Vagina (tissue), 2 donors: ENCODE data around the gene TAF1B. TPM values are rescaled to one million over a fixed set of nuclear protein-coding genes. Genes with fewer than 3 reads are reported as not detected.
A peak's percentile ranks its signal among the peaks of the same experiment; 100 is the strongest.

Experiments
- DNase-seq, 2 donors: peaks; one replicate each; pipeline ENCODE4 v3.0.0-alpha.2; 2017; ENCODE audit errors: extremely low spot score in 2 of 2
- H3K27ac ChIP-seq: fragments of 200-600 bp; sonication (generic); one replicate; pipeline ENCODE4 v1.5.1; 2019
- H3K27me3 ChIP-seq: fragments of 200-600 bp; sonication (generic); one replicate; pipeline ENCODE4 v1.5.1; 2019
- H3K36me3 ChIP-seq, 2 donors: fragments of 200-600 bp; sonication (generic); one replicate each; pipeline ENCODE4 v1.5.1; 2017 to 2019
- H3K4me1 ChIP-seq: fragments of 200-600 bp; sonication (generic); one replicate; pipeline ENCODE4 v1.5.1; 2019
- H3K4me3 ChIP-seq, 2 donors: fragments of 200-600 bp; sonication (generic); 1 replicate in 1 of 2; 2 replicates in 1 of 2; pipeline ENCODE4 v1.5.1; 2016 to 2019
- H3K9me3 ChIP-seq: fragments of 200-600 bp; sonication (generic); one replicate; pipeline ENCODE4 v1.5.1; 2019
- POLR2A ChIP-seq, 2 donors: fragments of 450-650 bp; IDR thresholded peaks; one replicate each; pipeline ENCODE4 v1.6.1; 2017; ENCODE audit warnings: antibody characterized with exemption in 2 of 2, mild to moderate bottlenecking in 2 of 2, moderate library complexity in 2 of 2
- POLR2AphosphoS5 ChIP-seq, 2 donors: sonication (generic); formaldehyde crosslinking; IDR thresholded peaks; one replicate each; pipeline ENCODE4 v1.9.0; 2017; ENCODE audit warnings: antibody characterized with exemption in 2 of 2, mild to moderate bottlenecking in 2 of 2, low read depth in 1 of 2; ENCODE audit not compliant: insufficient read depth in 1 of 2
- intact Hi-C: fragments of 100-400 bp; cut with DNase I; formaldehyde crosslinking; loops from one replicate; pipeline ENCODE4 v1.15.1; 2023
- total RNA-seq: library from RNA; depleted of rRNA; stranded (reverse); fragments of >200 nt; gene quantifications from one replicate; pipeline ENCODE4 v1.2.3, GENCODE V29; 2016
- TF ChIP-seq, protein P1 (sequence below), 3 experiments: fragments of 450-650 bp in 2 of 3; fragments of 200-600 bp in 1 of 3; sonication (generic) in 1 of 3; IDR thresholded peaks; one replicate each; pipeline ENCODE4 v1.5.1; 2017 to 2019; ENCODE audit warnings: antibody characterized with exemption in 3 of 3, mild to moderate bottlenecking in 2 of 3, moderate library complexity in 2 of 3

The TAF1B gene
- total RNA-seq, 1 donor from 2014 or later, result 20.1 TPM

GRCh38 chr2:9811216-9811615, 32.1 kb upstream of the TAF1B start:
- intact Hi-C loops, result loop anchor here (5.0 kb wide), 1 partner anchor 236 kb away; no protein-coding TSS in a partner anchor
- no peaks in the 10 kb centered on the region for H3K36me3 ChIP-seq
- TF ChIP-seq POLR2A (IDR thresholded peaks at IDR 0.05) (no peak), POLR2AphosphoS5 (IDR thresholded peaks at IDR 0.05; ENCODE audit: insufficient read depth in 1 of 2, low read depth in 1 of 2) (no peak)
- TF ChIP-seq, protein P1, sequence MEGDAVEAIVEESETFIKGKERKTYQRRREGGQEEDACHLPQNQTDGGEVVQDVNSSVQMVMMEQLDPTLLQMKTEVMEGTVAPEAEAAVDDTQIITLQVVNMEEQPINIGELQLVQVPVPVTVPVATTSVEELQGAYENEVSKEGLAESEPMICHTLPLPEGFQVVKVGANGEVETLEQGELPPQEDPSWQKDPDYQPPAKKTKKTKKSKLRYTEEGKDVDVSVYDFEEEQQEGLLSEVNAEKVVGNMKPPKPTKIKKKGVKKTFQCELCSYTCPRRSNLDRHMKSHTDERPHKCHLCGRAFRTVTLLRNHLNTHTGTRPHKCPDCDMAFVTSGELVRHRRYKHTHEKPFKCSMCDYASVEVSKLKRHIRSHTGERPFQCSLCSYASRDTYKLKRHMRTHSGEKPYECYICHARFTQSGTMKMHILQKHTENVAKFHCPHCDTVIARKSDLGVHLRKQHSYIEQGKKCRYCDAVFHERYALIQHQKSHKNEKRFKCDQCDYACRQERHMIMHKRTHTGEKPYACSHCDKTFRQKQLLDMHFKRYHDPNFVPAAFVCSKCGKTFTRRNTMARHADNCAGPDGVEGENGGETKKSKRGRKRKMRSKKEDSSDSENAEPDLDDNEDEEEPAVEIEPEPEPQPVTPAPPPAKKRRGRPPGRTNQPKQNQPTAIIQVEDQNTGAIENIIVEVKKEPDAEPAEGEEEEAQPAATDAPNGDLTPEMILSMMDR (IDR thresholded peaks at IDR 0.05), result no peak
- H3K4me1 ChIP-seq, result peaks cover 18% of the 10 kb centered on the region
- H3K9me3 ChIP-seq, result no peaks in the 10 kb centered on the region
- DNase-seq, result no peak
- no peak overlapping the region for H3K4me3 ChIP-seq
- no peaks in the 10 kb centered on the region for H3K27me3 ChIP-seq
- H3K27ac ChIP-seq, result peak overlapping the region; percentile 69

DNA sequence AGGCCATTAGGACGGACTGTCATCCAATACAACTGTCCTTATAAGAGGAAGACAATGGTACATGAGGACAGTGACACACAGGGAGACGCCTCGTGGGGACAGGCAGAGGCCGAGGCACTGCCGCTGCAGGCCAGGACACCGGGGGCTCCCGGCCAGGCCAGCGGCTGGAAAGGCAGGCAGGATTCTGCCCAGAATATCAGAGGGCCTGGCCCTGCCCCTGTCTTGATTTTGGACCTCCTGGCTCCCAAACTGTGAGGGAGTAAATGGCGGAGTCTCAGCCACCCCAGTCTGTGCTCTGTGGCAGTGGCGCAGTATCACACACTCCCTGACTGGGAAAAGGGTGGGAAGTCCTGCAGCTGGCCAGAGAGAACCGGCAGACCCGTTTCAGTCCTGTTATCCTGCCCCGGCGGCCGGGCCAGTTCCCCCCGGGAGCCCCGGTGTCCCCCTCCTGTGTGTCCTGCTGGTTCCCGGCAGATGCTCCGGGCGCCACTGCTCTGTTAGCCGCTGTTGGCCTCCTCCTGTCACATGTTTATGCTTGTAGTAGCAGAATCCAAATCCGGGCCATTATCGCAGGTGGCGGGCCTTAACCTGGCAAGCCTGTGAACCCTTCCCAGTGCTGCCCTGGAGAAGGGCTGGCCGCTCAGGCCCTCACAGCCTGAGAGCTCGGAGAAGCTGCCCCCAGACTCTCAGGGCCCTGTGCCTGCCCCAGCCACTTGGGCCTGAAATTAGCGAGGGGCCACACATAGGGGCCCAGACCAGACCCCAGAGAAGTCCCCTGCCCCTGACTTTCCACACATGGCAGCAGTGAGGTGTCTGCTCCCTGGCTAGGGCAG, 31.4 kb upstream of the TAF1B start:
- no peaks in the 10 kb centered on the region for H3K27me3 ChIP-seq
- H3K36me3 ChIP-seq, result no peaks in the 10 kb centered on the region
- DNase-seq, result no peak
- H3K27ac ChIP-seq, result peak overlapping the region; percentile 69
- no peak for TF ChIP-seq POLR2A (IDR thresholded peaks at IDR 0.05)
- TF ChIP-seq POLR2AphosphoS5 (IDR thresholded peaks at IDR 0.05; ENCODE audit: insufficient read depth in 1 of 2, low read depth in 1 of 2), result no peak
- TF ChIP-seq, protein P1 (IDR thresholded peaks at IDR 0.05), result no peak
- no peak overlapping the region for H3K4me3 ChIP-seq
- intact Hi-C loops, result loop anchor here (5.0 kb wide), 1 partner anchor 235 kb away; no protein-coding TSS in a partner anchor
- peaks cover 18% of the 10 kb centered on the region for H3K4me1 ChIP-seq
- no peaks in the 10 kb centered on the region for H3K9me3 ChIP-seq

- Histone ChIP-seq H3K36me3 (no peaks in the 10 kb centered on the region), H3K27ac (peak overlapping the region; percentile 69), H3K4me1 (peaks cover 18% of the 10 kb centered on the region), H3K4me3 (no peak overlapping the region), H3K27me3 (no peaks in the 10 kb centered on the region), H3K9me3 (no peaks in the 10 kb centered on the region)
- intact Hi-C loops, result loop anchor here (5.0 kb wide), 1 partner anchor 234 kb away; no protein-coding TSS in a partner anchor
- TF ChIP-seq, protein P1 (IDR thresholded peaks at IDR 0.05), result no peak
- no peak for TF ChIP-seq POLR2A (IDR thresholded peaks at IDR 0.05)
- no peak for TF ChIP-seq POLR2AphosphoS5 (IDR thresholded peaks at IDR 0.05; ENCODE audit: insufficient read depth in 1 of 2, low read depth in 1 of 2)
- DNase-seq, result no peak
These were observed 30.3 kb upstream of the TAF1B start for GRCh38 chr2:9812945-9813311.

- intact Hi-C loops, result loop anchor here (5.0 kb wide), 1 partner anchor 234 kb away; no protein-coding TSS in a partner anchor
- peak overlapping the region; percentile 43 for H3K27ac ChIP-seq
- H3K36me3 ChIP-seq, result no peaks in the 10 kb centered on the region
- TF ChIP-seq POLR2AphosphoS5 (IDR thresholded peaks at IDR 0.05; ENCODE audit: insufficient read depth in 1 of 2, low read depth in 1 of 2) (peak; percentile 29 to 38), POLR2A (IDR thresholded peaks at IDR 0.05) (no peak)
- TF ChIP-seq, protein P1 (IDR thresholded peaks at IDR 0.05), result peak; percentile 84 to 98 (median 86)
- peak; percentile 84 to 94 for DNase-seq
- H3K9me3 ChIP-seq, result no peaks in the 10 kb centered on the region
- H3K4me1 ChIP-seq, result peaks cover 18% of the 10 kb centered on the region
- no peak overlapping the region for H3K4me3 ChIP-seq
- no peaks in the 10 kb centered on the region for H3K27me3 ChIP-seq
These were observed 29.8 kb upstream of the TAF1B start for GRCh38 chr2:9813312-9814128.
